NB4 (cell line): Measurements from ENCODE around the gene RBMS3.

Experiments used
- POLR2A ChIP-seq: IDR thresholded peaks from 2 replicates; pipeline ENCODE4 v1.6.1; 2011; ENCODE audit warnings: mild to moderate bottlenecking; ENCODE audit not compliant: insufficient read length; ENCODE audit errors: extremely low read depth
- TF ChIP-seq, protein P1 (sequence below): IDR thresholded peaks from 2 replicates; pipeline ENCODE4 v1.6.1; 2011; ENCODE audit warnings: low read depth, low read length

DNA sequence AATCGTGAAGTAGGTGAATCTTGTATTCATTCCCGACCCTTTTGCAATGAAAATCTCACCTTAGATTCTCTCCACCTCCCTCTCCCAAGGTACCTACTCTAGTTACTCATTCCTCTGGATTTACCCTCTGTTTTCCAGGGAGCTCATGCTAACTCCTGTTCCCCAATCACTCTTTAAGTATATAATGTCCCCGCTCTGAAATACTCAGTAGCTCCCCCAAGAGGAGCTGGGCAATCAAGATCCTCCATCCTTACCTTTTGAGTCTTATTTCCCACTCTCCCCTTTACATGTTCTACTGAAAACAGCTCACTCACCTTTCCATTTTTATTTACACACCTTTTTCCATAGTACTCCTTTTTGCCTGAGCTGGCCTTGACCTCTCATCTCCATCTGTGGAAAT lies 599.9 kb downstream of the RBMS3 start:
- TF ChIP-seq, protein P1, sequence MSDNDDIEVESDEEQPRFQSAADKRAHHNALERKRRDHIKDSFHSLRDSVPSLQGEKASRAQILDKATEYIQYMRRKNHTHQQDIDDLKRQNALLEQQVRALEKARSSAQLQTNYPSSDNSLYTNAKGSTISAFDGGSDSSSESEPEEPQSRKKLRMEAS: no peak
- no peak for TF ChIP-seq POLR2A
